ENCODE results near the gene LMNTD2. TPM values are rescaled to one million over a fixed set of nuclear protein-coding genes. Genes with fewer than 3 reads are reported as not detected.

Gene LMNTD2
- total RNA-seq, 1 donor from 2014 or later, result 1.1 TPM

- Histone ChIP-seq H3K4me1 (peaks cover 15 to 37% of the 10 kb centered on the region in 2 donors), H3K36me3 (peaks cover 13 to 20% of the 10 kb centered on the region in 2 donors), H3K27ac (peak overlapping the region; percentile 99 to 100), H3K27me3 (no peaks in the 10 kb centered on the region), H3K4me3 (peak overlapping the region; percentile 83 to 85), H3K9me3 (no peaks in the 10 kb centered on the region)
- peak in 2 of 3 experiments; percentile 8 to 23 for TF ChIP-seq CTCF (IDR thresholded peaks at IDR 0.05)
- intact Hi-C loops (cut with DNase I), result loop anchor here (1.0 to 5.0 kb wide), 6 partner anchors 56 to 1066 kb away; partner anchors contain the start of genes BET1L, DUSP8, IFITM2 and PHRF1
- DNase-seq (ENCODE audit: low spot score in 2 of 2), result peak; percentile 76 to 98
Observed at GRCh38 chr11:506238-506994, 54.1 kb downstream of the LMNTD2 start.

- peak overlapping the region; percentile 66 to 83 for H3K4me3 ChIP-seq
- no peaks in the 10 kb centered on the region for H3K27me3 ChIP-seq
- DNase-seq (ENCODE audit: low spot score in 2 of 2), result peak in 1 of 2 donors; percentile 61
- TF ChIP-seq CTCF (IDR thresholded peaks at IDR 0.05), result no peak
- H3K4me1 ChIP-seq, result peaks cover 15 to 37% of the 10 kb centered on the region in 2 donors
- intact Hi-C loops (cut with DNase I), result loop anchor here (5.0 kb wide), 2 partner anchors 198 to 1067 kb away; partner anchors contain the start of genes DUSP8 and IFITM2
- peaks cover 22 to 28% of the 10 kb centered on the region in 2 donors for H3K36me3 ChIP-seq
- H3K27ac ChIP-seq, result peak overlapping the region; percentile 99 to 100
- H3K9me3 ChIP-seq, result no peaks in the 10 kb centered on the region
Observed at GRCh38 chr11:504994-505344, 55.6 kb downstream of the LMNTD2 start.

Other genes starting within 250 kb of the LMNTD2 start
- gene IFITM1, start 246.7 kb downstream of the LMNTD2 start, total RNA-seq, result 650 TPM
- 1,421 TPM for gene IFITM3, start 239.9 kb downstream of the LMNTD2 start, total RNA-seq
- gene B4GALNT4, start 191.2 kb downstream of the LMNTD2 start, total RNA-seq, result not detected
- gene PKP3, start 166.5 kb downstream of the LMNTD2 start, total RNA-seq, result not detected
- 121 TPM for gene SIGIRR, start 145.7 kb downstream of the LMNTD2 start, total RNA-seq
- gene ANO9, start 118.7 kb downstream of the LMNTD2 start, total RNA-seq, result 4.0 TPM
- gene PTDSS2, start 110.5 kb downstream of the LMNTD2 start, total RNA-seq, result 185 TPM
- gene RNH1, start 53.5 kb downstream of the LMNTD2 start, total RNA-seq, result 649 TPM
- gene HRAS, start 25.2 kb downstream of the LMNTD2 start, total RNA-seq, result 21.6 TPM
- not detected for gene LRRC56, start 23.2 kb downstream of the LMNTD2 start, total RNA-seq
- gene RASSF7, start 232 bp upstream of the LMNTD2 start, total RNA-seq, result 3.5 TPM
- gene PHRF1, start 15.7 kb upstream of the LMNTD2 start, total RNA-seq, result 25.4 TPM
- gene IRF7, start 55.2 kb upstream of the LMNTD2 start, total RNA-seq, result 44.6 TPM
- 5.0 TPM for gene CDHR5, start 64.2 kb upstream of the LMNTD2 start, total RNA-seq
- gene SCT, start 66.4 kb upstream of the LMNTD2 start, total RNA-seq, result not detected
- gene DRD4, start 76.5 kb upstream of the LMNTD2 start, total RNA-seq, result not detected
- 60.5 TPM for gene DEAF1, start 134.5 kb upstream of the LMNTD2 start, total RNA-seq
- gene TMEM80, start 135.1 kb upstream of the LMNTD2 start, total RNA-seq, result 1.3 TPM
- 76.7 TPM for gene EPS8L2, start 145.5 kb upstream of the LMNTD2 start, total RNA-seq
- 245 TPM for gene TALDO1, start 186.7 kb upstream of the LMNTD2 start, total RNA-seq
- gene GATD1, start 216.7 kb upstream of the LMNTD2 start, total RNA-seq, result 12.2 TPM
- not detected for gene CEND1, start 229.4 kb upstream of the LMNTD2 start, total RNA-seq
- gene SLC25A22, start 237.5 kb upstream of the LMNTD2 start, total RNA-seq, result 5.6 TPM
- 7.1 TPM for gene PIDD1, start 244.5 kb upstream of the LMNTD2 start, total RNA-seq
- 897 TPM for gene RPLP2, start 249.2 kb upstream of the LMNTD2 start, total RNA-seq